Stimulated activated CD8-positive, alpha-beta memory T cell treated with anti-CD3 and anti-CD28 coated beads, Interleukin-2, amount 100 ng/mL, for 48 hours (primary cell): Measurements from ENCODE around the gene ST3GAL3.
A peak's percentile ranks its signal among the peaks of the same experiment; 100 is the strongest.
"Not testable (repeated sequence)": the region's sequence is repeated elsewhere in the genome, so short reads cannot be mapped to it uniquely, and the experiment has no call there.

ENCODE experiments used
- DNase-seq, 2 donors: peaks; one replicate each; pipeline ENCODE4 v3.0.0-alpha.2; 2020; ENCODE audit warnings: low read depth in 2 of 2

ST3GAL3 gene

GRCh38 chr1:43703836-43704235, 3.5 kb upstream of the ST3GAL3 start:
- no peak for DNase-seq

GRCh38 chr1:43704838-43705237, 2.5 kb upstream of the ST3GAL3 start:
- no peak for DNase-seq

GRCh38 chr1:43705334-43705733, 2.0 kb upstream of the ST3GAL3 start:
- no peak for DNase-seq

GRCh38 chr1:43705982-43706597, 1.2 kb upstream of the ST3GAL3 start:
- DNase-seq, result no peak

GRCh38 chr1:43706598-43707189, 642 bp upstream of the ST3GAL3 start:
- peak in 1 of 2 donors; percentile 10 for DNase-seq

- DNase-seq, result no peak
These were observed 670 bp downstream of the ST3GAL3 start for GRCh38 chr1:43708002-43708410.

GRCh38 chr1:43711049-43711448, 3.7 kb downstream of the ST3GAL3 start:
- no peak for DNase-seq

- DNase-seq, result no peak
These were observed 4.4 kb downstream of the ST3GAL3 start for GRCh38 chr1:43711524-43712386.

- DNase-seq, result no peak
These were observed 9.4 kb downstream of the ST3GAL3 start for GRCh38 chr1:43716559-43717281.

GRCh38 chr1:43719063-43719462, 11.7 kb downstream of the ST3GAL3 start:
- no peak for DNase-seq

- DNase-seq, result not testable (repeated sequence)
These were observed 12.5 kb downstream of the ST3GAL3 start for GRCh38 chr1:43719670-43720419.

- no peak for DNase-seq
These were observed 15.5 kb downstream of the ST3GAL3 start for GRCh38 chr1:43722810-43723209.

GRCh38 chr1:43729816-43730463, 22.6 kb downstream of the ST3GAL3 start:
- DNase-seq, result no peak

- no peak for DNase-seq
These were observed 24.7 kb downstream of the ST3GAL3 start for GRCh38 chr1:43731867-43732531.

GRCh38 chr1:43736819-43737218, 29.5 kb downstream of the ST3GAL3 start:
- DNase-seq, result no peak

GRCh38 chr1:43742026-43742425, 34.7 kb downstream of the ST3GAL3 start:
- no peak for DNase-seq

GRCh38 chr1:43743206-43743605, 35.9 kb downstream of the ST3GAL3 start:
- no peak for DNase-seq

- no peak for DNase-seq
These were observed 40.4 kb downstream of the ST3GAL3 start for GRCh38 chr1:43747736-43748135.

- DNase-seq, result no peak
These were observed 42.7 kb downstream of the ST3GAL3 start for GRCh38 chr1:43750083-43750482.

- DNase-seq, result no peak
These were observed 46.1 kb downstream of the ST3GAL3 start for GRCh38 chr1:43753422-43753821.
